OCI-LY1 (cell line): ENCODE data around the gene LPCAT2.

Experiments used
- H2AFZ ChIP-seq: fragments of 200-600 bp; sonication (generic), shearing (Covaris generic); 2 replicates; pipeline ENCODE4 v1.6.0; 2014; ENCODE audit warnings: antibody characterized with exemption, mild to moderate bottlenecking, low read length
- H3F3A ChIP-seq: fragments of 200-600 bp; sonication (generic), shearing (Covaris generic); 2 replicates; pipeline ENCODE4 v1.6.0; 2014; ENCODE audit warnings: mild to moderate bottlenecking, antibody characterized with exemption, low read length, moderate library complexity; ENCODE audit not compliant: insufficient read depth
- H3K27ac ChIP-seq: fragments of 200-600 bp; sonication (generic); 2 replicates; pipeline ENCODE4 v1.5.1; 2014; ENCODE audit warnings: low read length, mixed run types, mild to moderate bottlenecking, low read depth; ENCODE audit not compliant: poor library complexity, severe bottlenecking
- H3K27me3 ChIP-seq: fragments of 200-600 bp; sonication (generic); 2 replicates; pipeline ENCODE4 v1.6.0; 2014; ENCODE audit warnings: antibody characterized with exemption, mild to moderate bottlenecking, low read length, moderate library complexity; ENCODE audit not compliant: insufficient read depth
- H3K36me3 ChIP-seq: fragments of 200-600 bp; sonication (generic); 2 replicates; pipeline ENCODE4 v1.6.1; 2014; ENCODE audit warnings: mild to moderate bottlenecking, antibody characterized with exemption, low read length, moderate library complexity, mixed read lengths; ENCODE audit not compliant: insufficient read depth
- H3K4me1 ChIP-seq: fragments of 200-600 bp; sonication (generic); 2 replicates; pipeline ENCODE4 v1.5.1; 2014; ENCODE audit warnings: mild to moderate bottlenecking, low read length, moderate library complexity; ENCODE audit not compliant: insufficient read depth, severe bottlenecking
- H3K4me2 ChIP-seq: fragments of 200-600 bp; sonication (generic), shearing (Covaris generic); 2 replicates; pipeline ENCODE4 v1.6.1; 2014; ENCODE audit warnings: low read length
- H3K4me3 ChIP-seq: fragments of 200-600 bp; sonication (generic); 2 replicates; pipeline ENCODE4 v1.5.1; 2014; ENCODE audit warnings: low read length, low read depth, mild to moderate bottlenecking, mixed read lengths; ENCODE audit not compliant: poor library complexity, severe bottlenecking
- H3K79me2 ChIP-seq: fragments of 200-600 bp; shearing (Covaris generic); 2 replicates; pipeline ENCODE4 v1.6.1; 2016; ENCODE audit warnings: mixed run types, low read length, mixed read lengths; ENCODE audit not compliant: insufficient read depth
- H3K9ac ChIP-seq: fragments of 200-600 bp; sonication (generic), shearing (Covaris generic); 2 replicates; pipeline ENCODE4 v1.6.1; 2014; ENCODE audit warnings: mild to moderate bottlenecking, low read length, mixed read lengths
- H3K9me2 ChIP-seq: fragments of 200-600 bp; sonication (generic), shearing (Covaris generic); 2 replicates; pipeline ENCODE4 v1.6.1; 2014; ENCODE audit warnings: low read depth, mild to moderate bottlenecking, low read length, mixed read lengths
- H3K9me3 ChIP-seq: fragments of 200-600 bp; shearing (Covaris generic); 2 replicates; pipeline ENCODE4 v1.6.1; 2014; ENCODE audit warnings: low read length, mixed read lengths
- H4K20me1 ChIP-seq: fragments of 200-600 bp; sonication (generic), shearing (Covaris generic); 2 replicates; pipeline ENCODE4 v1.6.0; 2016; ENCODE audit warnings: mild to moderate bottlenecking, low read length; ENCODE audit not compliant: insufficient read depth
- CTCF ChIP-seq: fragments of 200-600 bp; sonication (generic), shearing (Covaris generic); IDR thresholded peaks from 2 replicates; pipeline ENCODE4 v1.5.1; 2017; ENCODE audit warnings: mild to moderate bottlenecking, antibody characterized with exemption, low read length, moderate library complexity, mixed read lengths
- EZH2 ChIP-seq: fragments of 200-600 bp; sonication (generic), shearing (Covaris generic); IDR thresholded peaks from 2 replicates; pipeline ENCODE4 v1.8.0; 2017; ENCODE audit warnings: borderline replicate concordance, mixed run types, mild to moderate bottlenecking, antibody characterized with exemption, low read length, moderate library complexity, mixed read lengths

LPCAT2 gene

GRCh38 chr16:55577887-55578286 lies 69.0 kb downstream of the LPCAT2 start:
- Histone ChIP-seq H3F3A (no peaks in the 10 kb centered on the region), H3K4me2 (no peak overlapping the region), H3K9me3 (no peaks in the 10 kb centered on the region), H3K9me2 (no peaks in the 10 kb centered on the region), H3K4me1 (no peaks in the 10 kb centered on the region), H2AFZ (no peak overlapping the region), H3K9ac (no peak overlapping the region), H3K4me3 (no peak overlapping the region), H4K20me1 (no peaks in the 10 kb centered on the region), H3K36me3 (no peaks in the 10 kb centered on the region), H3K27me3 (no peaks in the 10 kb centered on the region), H3K27ac (no peak overlapping the region), H3K79me2 (no peaks in the 10 kb centered on the region)
- TF ChIP-seq CTCF: no peak
- no peak for TF ChIP-seq EZH2

- TF ChIP-seq CTCF (no peak), EZH2 (no peak)
Observed at GRCh38 chr16:55585631-55586030, 76.8 kb downstream of the LPCAT2 start.

GRCh38 chr16:55588799-55589198 lies 79.9 kb downstream of the LPCAT2 start:
- H3K4me3 ChIP-seq: no peak overlapping the region
- H3K9me2 ChIP-seq: no peaks in the 10 kb centered on the region
- H2AFZ ChIP-seq: no peak overlapping the region
- H3K4me1 ChIP-seq: no peaks in the 10 kb centered on the region
- H3K79me2 ChIP-seq: no peaks in the 10 kb centered on the region
- no peaks in the 10 kb centered on the region for H3F3A ChIP-seq
- no peaks in the 10 kb centered on the region for H3K27me3 ChIP-seq
- no peaks in the 10 kb centered on the region for H3K9me3 ChIP-seq
- H3K4me2 ChIP-seq: no peak overlapping the region
- no peaks in the 10 kb centered on the region for H3K36me3 ChIP-seq
- TF ChIP-seq EZH2 (no peak), CTCF (no peak)
- H3K9ac ChIP-seq: no peak overlapping the region
- H4K20me1 ChIP-seq: no peaks in the 10 kb centered on the region
- H3K27ac ChIP-seq: no peak overlapping the region

More at GRCh38 chr16:55585631-55586030, 76.8 kb downstream of the LPCAT2 start:
- Histone ChIP-seq H4K20me1 (no peaks in the 10 kb centered on the region), H3K27me3 (no peaks in the 10 kb centered on the region), H3K79me2 (no peaks in the 10 kb centered on the region), H3K9me3 (no peaks in the 10 kb centered on the region), H3K4me2 (no peak overlapping the region), H3K4me1 (no peaks in the 10 kb centered on the region), H3K9me2 (no peaks in the 10 kb centered on the region), H3K27ac (no peak overlapping the region), H2AFZ (no peak overlapping the region), H3K36me3 (no peaks in the 10 kb centered on the region), H3K4me3 (no peak overlapping the region), H3F3A (no peaks in the 10 kb centered on the region), H3K9ac (no peak overlapping the region)
